ENCODE measurements around the gene EXPH5.

DNA sequence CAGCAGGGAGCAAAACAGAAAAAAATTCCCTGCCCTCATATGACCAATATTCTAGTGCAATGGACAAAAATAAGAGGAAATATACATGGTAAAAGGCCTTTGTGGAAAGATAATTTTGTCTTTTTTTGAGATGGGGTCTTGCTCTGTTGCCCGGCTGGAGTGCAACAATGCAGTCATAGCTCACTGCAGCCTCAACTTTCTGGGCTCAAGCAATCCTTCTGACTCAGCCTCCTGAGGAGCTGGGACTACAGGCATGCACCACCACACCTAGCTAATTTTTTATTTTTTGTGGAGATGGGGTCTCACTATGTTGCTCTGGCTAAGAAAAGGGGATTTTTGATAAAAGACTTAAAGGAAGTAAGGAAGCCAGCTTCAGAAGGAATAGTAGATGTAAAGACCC is 45.6 kb upstream of the EXPH5 start:
- TF ChIP-seq, protein P1, sequence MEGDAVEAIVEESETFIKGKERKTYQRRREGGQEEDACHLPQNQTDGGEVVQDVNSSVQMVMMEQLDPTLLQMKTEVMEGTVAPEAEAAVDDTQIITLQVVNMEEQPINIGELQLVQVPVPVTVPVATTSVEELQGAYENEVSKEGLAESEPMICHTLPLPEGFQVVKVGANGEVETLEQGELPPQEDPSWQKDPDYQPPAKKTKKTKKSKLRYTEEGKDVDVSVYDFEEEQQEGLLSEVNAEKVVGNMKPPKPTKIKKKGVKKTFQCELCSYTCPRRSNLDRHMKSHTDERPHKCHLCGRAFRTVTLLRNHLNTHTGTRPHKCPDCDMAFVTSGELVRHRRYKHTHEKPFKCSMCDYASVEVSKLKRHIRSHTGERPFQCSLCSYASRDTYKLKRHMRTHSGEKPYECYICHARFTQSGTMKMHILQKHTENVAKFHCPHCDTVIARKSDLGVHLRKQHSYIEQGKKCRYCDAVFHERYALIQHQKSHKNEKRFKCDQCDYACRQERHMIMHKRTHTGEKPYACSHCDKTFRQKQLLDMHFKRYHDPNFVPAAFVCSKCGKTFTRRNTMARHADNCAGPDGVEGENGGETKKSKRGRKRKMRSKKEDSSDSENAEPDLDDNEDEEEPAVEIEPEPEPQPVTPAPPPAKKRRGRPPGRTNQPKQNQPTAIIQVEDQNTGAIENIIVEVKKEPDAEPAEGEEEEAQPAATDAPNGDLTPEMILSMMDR (IDR thresholded peaks at IDR 0.05; ENCODE audit: low read length) = no peak
- TF ChIP-seq EZH2 (optimal IDR thresholded peaks at IDR 0.05; ENCODE audit: low read depth, low read length) = no peak
- TF ChIP-seq EZH2phosphoT487 (IDR thresholded peaks at IDR 0.05; ENCODE audit: low read length) = no peak
